NCI-H446 treated with DMSO at 0.1 percent for 48 hours (cell line): ENCODE measurements around the gene MBD5.
"Not testable (repeated sequence)": the region's sequence is repeated elsewhere in the genome, so short reads cannot be mapped to it uniquely, and the experiment has no call there.

Source experiments
- DNase-seq: peaks from one replicate; lab custom pipeline; 2025; lab: John Stamatoyannopoulos, UW

MBD5 gene

DNA sequence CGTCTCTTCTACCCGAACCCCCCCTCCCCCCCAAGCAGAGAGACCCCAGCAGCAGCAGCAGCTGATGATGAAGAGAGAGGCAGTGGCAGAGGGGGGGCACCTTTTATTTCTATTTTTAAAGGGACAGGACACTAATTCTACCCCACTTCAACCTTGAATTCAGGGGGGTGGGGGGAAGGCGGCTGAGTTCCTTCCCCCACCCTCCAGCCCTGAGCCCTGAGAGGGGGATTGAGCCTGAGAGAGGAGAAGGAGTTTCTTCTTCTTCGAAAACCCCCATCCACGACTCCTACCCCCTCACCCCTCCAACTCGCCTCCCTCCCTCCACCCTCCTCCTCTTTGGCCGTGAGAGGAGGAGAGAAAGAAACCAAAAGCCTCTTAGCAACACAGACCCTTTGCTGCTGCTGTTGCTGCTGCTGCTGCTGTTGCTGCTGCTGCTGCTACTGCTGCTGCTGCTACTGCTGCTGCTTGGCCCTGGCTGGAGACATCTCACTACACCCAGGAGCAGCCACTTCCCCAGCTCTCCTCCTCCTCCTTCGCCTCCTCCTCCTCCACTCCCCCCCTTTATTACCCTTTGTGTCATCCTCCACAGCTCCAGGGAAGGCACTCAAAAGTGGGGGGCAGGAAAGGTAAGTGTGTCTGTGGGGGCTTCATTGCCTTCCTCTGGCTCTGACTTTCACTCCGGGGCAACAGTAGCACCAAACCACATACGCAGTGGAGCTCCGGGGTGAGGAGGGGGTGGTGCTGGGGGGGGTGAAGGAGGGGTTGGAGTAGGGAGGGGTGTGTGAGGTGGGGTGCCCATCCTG is at the start of gene MBD5:
Gene MBD5, plus strand, starts transcription at position 33 of the 803 bp plus-strand sequence.
- DNase-seq = no peak

DNA sequence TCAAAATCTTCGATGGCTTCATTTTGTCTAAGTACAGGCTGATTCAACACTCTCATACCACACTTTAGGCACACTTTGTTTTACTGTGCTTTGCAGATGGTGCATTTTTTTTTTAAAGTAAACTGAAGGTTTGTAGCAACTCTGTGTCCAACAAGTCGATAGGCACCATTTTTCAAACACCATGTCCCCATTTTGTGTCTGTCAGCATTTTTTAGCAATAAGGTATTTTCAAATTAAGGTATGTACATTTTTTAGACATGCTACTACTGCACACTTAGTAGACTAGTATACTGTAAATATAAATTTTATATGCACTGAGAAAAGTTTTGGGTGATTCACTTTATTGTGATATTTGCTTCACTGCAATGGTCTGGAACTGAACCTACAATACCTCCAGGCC is 44.8 kb upstream of the MBD5 start:
- no peak for DNase-seq

DNA sequence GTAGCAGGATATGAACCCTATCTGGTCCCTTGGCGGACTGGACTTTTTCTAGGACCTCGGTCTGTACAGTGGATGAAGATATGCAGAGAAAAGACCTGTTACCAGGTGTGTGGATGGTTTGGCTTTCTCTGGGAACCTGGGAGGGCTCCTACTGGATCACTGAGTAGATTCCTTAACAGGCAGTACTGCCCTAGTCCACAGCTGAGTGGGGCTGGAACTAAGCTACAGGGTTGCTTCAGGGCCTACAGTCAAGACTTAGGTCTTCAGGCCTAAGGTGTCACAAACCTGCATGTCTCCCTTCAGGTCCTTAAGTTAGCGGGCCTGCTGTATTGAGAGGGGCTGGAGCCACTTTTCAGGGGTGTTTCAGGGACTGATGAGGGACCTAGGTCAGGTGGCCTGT is 43.2 kb upstream of the MBD5 start:
- DNase-seq = no peak

DNA sequence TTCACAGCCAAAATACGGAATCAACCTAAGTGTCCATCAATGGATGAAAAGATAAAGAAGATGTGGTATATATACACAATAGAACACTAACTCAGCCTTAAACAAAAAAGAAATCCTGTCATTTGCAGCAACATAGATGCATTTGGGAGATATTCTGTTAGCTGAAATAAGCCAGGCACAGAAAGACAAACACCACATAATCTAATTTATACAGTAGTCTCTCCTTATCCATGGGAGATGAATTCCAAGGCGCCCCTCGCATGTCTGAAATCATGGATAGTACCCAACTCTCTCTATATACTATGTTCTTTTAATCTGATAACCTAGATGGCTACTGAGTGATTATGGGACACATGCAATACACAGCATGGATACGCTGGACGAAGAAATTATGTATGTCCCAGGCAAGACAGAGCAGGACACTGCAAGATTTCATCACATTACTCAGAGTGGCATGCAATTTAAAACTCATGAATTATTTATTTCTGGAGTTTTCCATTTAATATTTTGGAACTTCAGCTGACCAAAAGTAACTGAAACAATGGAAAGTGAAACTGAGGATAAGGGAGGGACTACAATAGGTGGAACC is 39.9 kb upstream of the MBD5 start:
- no peak for DNase-seq

DNA sequence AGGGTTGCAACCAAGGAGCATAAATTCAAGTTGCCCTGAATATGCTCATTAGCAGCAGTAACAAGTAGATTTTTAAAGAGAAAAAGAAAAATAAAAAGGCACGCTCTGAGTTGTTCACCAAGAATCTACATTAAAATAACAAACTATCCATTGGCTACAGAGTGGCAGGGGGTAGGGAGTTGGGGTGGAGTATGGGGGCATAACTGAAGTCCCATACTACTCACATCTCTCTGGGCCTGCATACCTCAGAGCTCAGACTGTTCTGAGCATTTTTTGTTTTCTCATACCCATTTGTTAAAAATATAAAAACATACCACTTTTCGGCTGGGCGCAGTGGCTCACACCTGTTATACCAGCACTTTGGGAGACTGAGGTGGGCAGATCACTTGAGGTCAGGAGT is 31.8 kb upstream of the MBD5 start:
- no peak for DNase-seq

DNA sequence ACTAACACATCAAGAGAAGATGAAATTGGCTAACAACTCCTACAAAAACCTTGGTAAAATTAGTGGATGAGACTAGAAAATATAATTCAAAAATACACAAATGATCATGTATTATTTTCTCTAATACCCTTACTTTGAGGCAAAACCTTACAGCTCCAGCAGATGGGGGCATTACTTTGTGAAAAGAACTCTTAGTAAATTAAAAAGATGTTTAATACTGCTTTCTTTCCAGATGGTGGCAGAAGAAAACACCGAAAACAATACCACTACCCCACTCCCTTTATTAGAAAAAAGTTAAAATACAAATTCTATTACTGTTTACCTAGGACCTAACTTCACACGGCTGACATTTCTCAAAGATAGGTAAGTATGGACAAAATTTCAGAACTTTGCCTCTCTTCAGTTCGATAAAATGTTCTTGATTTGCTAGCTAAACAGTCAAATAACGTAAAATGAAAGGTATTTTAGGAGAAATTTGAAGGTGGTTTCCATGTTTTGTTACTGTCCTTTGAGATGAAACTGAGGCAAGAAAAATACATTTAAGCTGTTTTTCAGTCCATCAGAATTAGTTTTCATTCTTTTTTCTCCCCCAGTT is 31.0 kb upstream of the MBD5 start:
- peak; percentile 28 for DNase-seq

DNA sequence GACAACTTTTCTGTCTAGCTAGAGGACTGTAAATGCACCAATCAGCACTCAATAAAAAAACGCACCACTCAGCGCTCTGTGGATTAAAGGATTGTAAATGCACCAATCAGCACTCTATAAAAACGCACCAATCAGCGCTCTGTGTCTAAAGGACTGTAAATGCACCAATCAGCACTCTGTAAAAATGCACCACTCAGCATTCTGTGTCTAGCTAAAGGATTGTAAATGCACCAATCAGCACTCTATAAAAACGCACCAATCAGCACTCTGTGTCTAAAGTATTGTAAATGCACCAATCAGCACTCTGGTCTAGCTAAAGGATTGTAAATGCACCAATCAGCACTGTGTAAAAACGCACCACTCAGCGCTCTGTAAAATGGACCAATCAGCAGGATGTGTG is 25.9 kb upstream of the MBD5 start:
- not testable (repeated sequence) for DNase-seq

DNA sequence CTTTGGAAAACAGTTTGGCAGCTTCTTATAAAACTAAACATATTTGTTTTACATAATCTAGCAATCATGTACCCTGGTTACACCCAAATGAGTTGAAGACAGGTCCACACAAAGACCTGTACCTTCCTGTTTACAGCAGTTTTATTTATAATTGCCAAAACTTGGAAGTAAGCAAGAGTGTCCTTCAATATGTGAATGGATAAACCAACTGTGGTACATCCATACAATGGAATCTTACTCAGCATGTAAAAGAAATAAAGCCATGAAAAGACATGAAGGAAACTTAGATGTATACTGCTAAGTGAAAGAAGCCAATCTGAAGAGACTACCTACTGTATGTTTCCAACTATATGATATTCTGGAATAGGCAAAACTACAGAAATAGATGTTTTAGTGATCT is 24.1 kb upstream of the MBD5 start:
- DNase-seq = no peak

DNA sequence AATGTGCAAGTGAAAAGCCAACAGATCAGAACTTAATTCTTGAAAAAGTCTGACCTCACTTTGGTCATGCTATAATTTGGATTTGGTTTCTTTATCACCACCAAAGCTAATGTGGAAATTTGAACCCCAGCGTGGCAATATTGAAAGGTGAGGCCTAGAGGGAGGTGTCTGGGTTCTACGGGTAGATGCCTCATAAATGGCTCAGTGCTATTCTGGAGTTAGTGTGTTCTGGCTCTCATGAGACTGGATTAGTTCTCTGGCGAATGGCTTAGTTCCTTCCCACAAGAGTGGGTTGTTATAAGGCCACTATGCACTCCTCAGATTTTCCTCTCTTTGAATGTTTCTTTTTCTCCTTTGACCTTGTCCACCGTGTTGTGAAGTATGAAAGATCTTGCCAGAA is 22.7 kb upstream of the MBD5 start:
- DNase-seq = no peak

DNA sequence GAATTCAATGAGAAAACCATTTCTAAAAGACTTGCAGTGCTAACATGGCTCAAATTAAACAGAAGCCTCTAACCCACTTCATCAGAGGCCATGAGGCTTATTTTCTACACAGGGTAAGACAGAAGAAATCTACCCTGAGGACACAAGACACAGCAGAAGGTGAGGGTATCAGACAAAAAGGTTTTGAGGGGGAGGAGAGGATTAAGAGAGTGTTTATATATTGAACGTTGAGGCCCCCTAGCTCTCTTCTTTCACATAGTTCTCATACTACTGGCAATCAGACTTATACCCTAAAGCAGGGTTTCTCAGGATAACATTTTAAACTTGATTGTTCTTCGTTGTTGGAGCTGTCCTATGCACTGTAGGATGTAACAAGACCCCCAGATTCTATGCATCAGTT is 21.8 kb upstream of the MBD5 start:
- DNase-seq = no peak

DNA sequence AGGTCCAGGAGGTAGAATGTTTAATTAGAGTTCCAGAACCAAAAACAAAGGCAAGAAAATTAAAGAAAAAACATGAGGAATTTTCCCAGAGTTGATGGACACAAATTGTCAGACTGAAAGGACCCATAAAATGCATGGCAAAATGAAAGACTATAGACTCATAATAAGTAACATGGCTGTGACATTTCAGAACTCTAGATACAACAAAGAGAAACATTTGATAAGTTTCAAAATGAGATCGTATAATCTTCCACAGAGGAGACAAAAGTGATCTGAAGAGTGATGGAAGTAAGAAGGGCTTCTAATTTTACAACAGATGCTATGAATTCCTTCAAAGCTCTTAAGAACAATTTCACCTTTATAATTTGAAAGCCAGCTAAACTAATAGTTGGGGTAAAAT is 20.8 kb upstream of the MBD5 start:
- DNase-seq = no peak

DNA sequence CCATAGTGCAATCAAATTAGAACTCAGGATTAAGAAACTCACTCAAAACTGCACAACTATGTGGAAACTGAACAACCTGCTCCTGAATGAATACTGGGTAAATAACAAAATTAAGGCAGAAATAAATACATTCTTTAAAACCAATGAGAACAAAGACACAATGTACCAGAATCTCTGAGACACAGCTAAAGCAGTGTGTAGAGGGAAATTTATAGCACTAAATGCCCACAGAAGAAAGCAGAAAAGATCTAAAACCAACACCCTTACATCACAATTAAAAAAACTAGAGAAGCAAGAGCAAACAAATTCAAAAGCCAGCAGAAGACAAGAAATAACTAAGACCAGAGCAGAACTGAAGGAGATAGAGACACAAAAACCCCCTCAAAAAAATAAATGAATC is 18.5 kb upstream of the MBD5 start:
- DNase-seq = not testable (repeated sequence)

DNA sequence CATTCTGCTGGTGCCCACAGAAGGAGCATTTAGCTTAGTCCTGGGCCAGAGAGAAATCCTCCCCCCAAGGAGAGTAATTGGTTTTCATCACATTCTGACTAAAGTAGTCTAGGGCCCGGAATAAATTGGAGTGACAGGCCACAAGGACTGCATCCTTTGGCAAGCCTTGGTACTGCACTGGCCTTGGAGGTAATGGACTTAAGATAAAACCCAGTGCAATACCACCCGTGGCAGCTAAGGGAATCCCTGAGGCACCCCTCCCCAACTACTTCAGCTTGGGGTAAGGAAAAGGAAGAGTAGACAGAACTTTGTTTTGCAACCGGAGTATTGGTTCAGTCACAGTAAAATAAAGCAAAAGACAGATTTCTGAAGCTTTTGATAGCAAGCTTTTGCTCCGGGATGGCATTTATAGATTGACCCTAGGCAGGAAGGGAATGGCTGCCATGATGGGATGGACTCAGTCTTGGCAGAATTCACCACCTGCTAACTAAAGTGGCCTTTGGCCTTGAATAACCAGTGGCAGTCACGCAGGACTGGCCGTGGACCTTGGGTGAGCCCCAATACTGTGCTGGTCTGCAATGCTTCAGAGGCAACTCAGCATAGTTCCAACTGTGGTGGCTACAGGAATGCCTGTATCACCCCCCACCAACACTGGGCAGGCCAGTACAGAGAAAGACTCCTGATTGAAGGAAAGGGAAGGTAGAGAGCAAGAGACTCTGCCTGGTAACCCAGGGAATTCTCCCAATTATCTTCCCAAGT is 14.5 kb upstream of the MBD5 start:
- no peak for DNase-seq

DNA sequence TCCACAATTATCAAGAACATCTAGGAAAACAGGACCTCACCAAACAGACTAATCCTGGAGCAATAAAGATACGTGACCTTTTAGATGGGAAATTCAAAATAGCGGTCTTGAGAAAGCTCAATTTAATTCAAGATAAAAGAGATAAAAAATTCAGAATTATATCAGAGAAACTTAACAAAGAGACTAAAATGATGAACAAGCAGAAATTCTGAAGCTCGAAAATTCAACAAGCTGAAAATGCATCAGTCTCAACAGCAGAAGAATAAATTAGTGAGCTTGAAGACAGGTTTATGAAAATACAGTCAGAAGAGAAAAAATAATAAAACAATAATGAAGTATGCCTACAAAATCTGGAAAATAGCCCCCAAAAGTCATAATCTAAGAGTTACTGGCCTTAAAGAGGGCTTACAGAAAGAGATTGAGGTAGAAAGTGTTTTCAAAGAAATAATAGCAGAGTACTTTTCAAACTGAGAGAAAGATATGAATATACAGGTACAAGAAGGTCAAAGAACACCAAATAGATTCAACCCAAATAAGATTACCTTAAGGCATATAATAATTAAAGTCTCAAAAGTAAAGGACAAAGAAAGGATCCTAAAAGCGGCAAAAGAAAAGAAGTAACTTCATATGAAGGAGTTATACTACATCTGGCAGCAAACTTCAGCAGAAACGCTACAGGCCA is 13.5 kb upstream of the MBD5 start:
- DNase-seq = no peak

DNA sequence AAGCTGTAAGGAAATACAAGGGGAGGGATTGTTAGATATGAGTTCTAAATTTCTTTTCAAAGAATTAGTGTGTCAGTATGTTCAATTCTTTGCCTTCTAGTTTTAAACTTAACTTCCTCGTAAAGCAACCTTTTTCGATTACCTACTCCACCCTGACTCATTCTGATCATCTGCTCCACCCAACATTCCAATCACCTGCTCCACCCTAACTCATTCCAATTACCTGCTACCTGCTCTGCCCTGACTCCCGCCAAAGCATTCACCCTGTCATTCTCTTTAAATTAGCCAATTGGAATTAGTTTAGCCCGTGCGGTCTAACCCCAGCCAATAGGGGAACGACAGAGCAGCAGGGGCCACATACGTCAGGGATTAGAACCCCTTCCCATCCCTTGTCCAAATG is 12.5 kb upstream of the MBD5 start:
- DNase-seq = not testable (repeated sequence)

DNA sequence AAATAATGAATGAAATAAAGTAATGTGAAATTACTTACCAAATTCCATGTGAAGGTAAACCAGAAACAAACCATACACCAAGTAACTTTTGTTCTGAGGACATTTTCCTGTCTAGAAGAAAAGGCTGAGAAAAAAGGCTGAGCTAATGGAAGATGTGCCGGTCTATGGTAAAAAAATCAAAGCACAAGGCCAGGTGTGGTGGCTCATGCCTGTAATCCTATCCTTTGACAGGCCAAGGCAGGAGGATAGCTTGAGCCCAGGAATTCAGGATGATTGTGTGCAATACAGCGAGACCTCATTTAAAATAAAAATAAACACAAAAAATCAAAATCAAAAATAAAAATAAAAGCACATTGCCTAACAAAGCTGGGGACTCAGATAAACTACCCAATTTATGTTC is 7.0 kb upstream of the MBD5 start:
- no peak for DNase-seq

DNA sequence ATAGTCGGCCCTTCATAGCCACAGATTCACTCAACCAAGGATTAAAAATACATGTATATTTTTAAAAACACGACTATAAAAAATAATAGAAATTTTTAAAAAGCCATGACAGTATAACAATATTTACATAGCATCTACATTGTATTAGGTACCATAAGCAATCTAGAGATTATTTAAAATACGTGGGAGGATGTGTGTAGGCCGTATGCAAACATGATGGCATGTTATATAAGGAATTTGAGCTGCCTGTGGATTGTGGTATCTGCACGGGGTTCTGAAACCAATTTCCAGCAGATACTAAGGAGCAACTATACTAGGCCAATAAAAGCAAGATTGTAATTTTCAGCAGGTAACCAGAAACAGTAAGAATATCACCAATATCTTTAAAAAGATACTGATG is 6.3 kb upstream of the MBD5 start:
- no peak for DNase-seq

DNA sequence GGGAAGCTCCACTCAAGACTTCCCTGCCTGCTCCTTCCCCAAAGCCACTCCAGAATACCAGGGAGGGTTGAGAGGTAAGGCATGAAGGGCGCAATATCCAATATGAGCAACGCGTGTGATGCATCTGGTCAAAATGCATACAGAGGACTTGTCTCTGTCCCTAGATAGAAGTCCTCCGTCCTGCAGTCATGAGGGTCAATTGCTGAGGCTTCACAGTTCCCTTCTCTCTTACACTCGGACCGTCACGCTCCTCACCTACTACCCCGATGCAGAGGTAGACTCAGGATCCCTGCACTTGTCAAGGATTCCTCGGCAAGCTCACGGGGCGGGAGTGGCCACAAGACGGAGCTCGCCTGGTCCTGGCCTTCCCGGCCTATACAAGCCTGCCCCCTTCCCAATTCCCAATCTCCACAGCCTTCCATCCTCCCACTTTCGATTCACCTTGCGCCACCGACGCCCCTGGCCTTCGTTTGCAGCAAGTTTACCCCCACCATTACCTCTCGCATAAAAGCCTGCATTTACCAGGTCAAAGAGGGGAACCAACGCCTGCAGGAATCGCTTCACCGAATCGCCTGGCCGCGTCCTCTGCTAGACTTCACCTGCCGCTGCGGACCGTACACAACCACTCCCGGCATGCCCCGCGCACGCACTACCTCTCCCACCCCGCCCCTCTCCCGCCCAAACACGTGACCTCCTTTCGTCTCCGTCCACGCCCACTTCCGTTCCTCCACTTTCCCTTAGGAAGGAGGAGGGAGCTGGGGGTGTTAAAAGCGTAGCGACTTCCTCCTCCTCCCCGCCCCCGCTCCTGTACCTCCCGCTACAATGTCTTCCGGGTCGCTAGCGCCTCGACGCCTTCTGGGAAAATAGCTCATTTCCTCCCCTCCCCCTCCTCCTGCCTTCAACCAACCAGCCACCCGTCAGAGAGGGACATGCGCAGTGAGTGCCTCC is 506 bp upstream of the MBD5 start, which contains the start of gene ORC4:
Gene ORC4, minus strand, starts transcription at position 627 of the 948 bp plus-strand sequence. CDS start 44,779 bp downstream, outside the sequence.
- DNase-seq = peak; percentile 98

DNA sequence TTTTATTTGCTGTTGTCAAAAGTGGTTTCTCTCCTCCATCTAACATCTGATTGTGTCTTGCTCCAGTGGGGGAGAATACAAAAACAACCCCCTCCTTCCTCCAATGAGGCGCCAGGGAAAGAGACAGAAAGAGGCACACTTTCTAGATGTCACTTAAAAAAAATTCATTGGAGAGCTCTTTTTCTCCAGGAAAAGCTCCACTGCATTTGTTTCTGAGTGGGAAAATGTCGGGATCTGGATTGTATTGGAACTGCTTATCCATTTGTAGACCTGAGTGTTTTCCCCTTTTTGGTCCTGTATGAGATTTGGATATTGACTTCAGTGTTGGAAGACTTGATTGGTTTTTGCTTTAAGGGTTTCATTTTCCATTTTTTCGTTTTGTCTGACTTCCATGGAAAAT is 995 bp downstream of the MBD5 start:
- no peak for DNase-seq

DNA sequence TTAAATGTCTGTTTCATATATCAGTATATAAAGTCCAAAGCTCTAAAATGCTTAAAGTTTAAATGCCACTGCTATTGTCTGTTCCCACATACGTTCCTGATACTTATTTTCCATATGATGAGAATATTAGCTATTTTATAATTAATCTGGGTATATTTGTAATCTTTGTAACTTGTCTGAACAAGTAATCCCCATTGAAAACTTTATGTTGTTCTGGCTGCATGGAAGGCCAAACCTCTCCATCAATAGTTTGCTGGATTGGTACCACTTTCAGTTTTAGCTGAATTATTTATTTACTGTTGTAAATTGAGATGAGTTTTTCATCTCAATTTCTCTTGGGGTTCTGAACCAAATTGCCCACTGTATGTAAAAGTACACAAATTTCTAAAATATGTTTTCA is 1.5 kb downstream of the MBD5 start:
- no peak for DNase-seq

DNA sequence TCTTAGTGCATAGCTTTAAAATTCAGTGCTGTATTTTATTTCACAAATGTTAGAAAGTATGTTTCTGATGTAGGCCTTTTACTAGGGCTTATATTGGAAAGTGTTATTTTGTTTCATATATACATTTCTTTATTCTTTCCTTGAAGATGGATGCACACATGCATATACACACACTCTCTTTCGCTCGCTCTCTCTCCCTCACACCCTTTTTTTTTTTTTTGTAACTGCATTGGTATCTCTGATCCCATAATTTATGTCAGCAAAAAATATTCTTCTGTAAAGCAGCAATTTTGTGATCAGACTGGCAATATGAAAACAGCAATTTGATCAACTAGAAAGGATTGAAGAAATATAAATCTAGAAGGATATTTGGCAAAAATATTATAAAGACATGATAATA is 2.0 kb downstream of the MBD5 start:
- DNase-seq = no peak
